H1 (cell line): ENCODE results near the gene C15orf39. TPM values are rescaled to one million over a fixed set of nuclear protein-coding genes. Genes with fewer than 3 reads are reported as not detected.

Experiments used
- CTCF ChIA-PET: fragments of 300-600 bp; sonication (Branson Sonifier 250); formaldehyde crosslinking; loops from one replicate; lab custom pipeline; 2021; ENCODE audit not compliant: partially characterized antibody; lab: Charles Lee
- POLR2A ChIA-PET: fragments of 300-600 bp; sonication (Branson Sonifier 250); formaldehyde crosslinking; loops from one replicate; lab custom pipeline; 2021; ENCODE audit warnings: inconsistent platforms; ENCODE audit not compliant: partially characterized antibody; lab: Charles Lee
- DNase-seq, 2 experiments: peaks; one replicate each; pipeline versions ENCODE4 v3.0.0 to v3.0.0-alpha.2; 2010 to 2022; ENCODE audit warnings: low spot score in 2 of 2, low read depth in 1 of 2, mixed read lengths in 1 of 2
- FAIRE-seq: peaks from 2 replicates; lab custom pipeline; 2011; peaks lifted over from hg19 to GRCh38; lab: Jason Lieb, UNC
- H2AFZ ChIP-seq: 2 replicates; pipeline ENCODE4 v1.8.1; 2012; ENCODE audit warnings: low read length, inconsistent platforms
- H2AK5ac ChIP-seq: 2 replicates; pipeline ENCODE4 v1.6.1; 2013; ENCODE audit warnings: low read depth, low read length
- H2BK120ac ChIP-seq: replicated peaks from 2 replicates; pipeline ENCODE3; 2013; ENCODE audit warnings: low read depth, low read length, inconsistent platforms
- H2BK12ac ChIP-seq: 2 replicates; pipeline ENCODE4 v1.6.1; 2013; ENCODE audit warnings: low read depth, low read length
- H2BK15ac ChIP-seq: 2 replicates; pipeline ENCODE4 v1.6.1; 2013; ENCODE audit warnings: low read length
- H2BK20ac ChIP-seq: 2 replicates; pipeline ENCODE4 v1.6.1; 2013; ENCODE audit warnings: low read length
- H2BK5ac ChIP-seq: 2 replicates; pipeline ENCODE4 v1.6.1; 2013; ENCODE audit warnings: low read depth, low read length
- H3K14ac ChIP-seq: 2 replicates; pipeline ENCODE4 v1.6.1; 2013; ENCODE audit warnings: inconsistent platforms; ENCODE audit not compliant: insufficient read length
- H3K18ac ChIP-seq: 2 replicates; pipeline ENCODE4 v1.6.1; 2013; ENCODE audit warnings: low read length; ENCODE audit errors: extremely low read depth
- H3K23ac ChIP-seq: 2 replicates; pipeline ENCODE4 v1.6.1; 2013; ENCODE audit warnings: inconsistent platforms; ENCODE audit not compliant: insufficient read length
- H3K23me2 ChIP-seq: 2 replicates; pipeline ENCODE4 v1.6.1; 2013; ENCODE audit warnings: low read depth, low read length
- H3K27ac ChIP-seq: 2 replicates; pipeline ENCODE4 v1.6.1; 2011; ENCODE audit warnings: low read depth, low read length, inconsistent platforms
- H3K27me3 ChIP-seq, 4 experiments: replicated peaks in 1 of 4; 1 replicate in 1 of 4; 2 replicates in 3 of 4; pipeline versions ENCODE4 v1.6.1 to v1.8.1; 2011 to 2013; ENCODE audit warnings: low read length in 3 of 4, mild to moderate bottlenecking in 3 of 4, inconsistent platforms in 2 of 4, mixed read lengths in 2 of 4, moderate library complexity in 1 of 4; ENCODE audit not compliant: control insufficient read depth in 3 of 4, insufficient read depth in 3 of 4; ENCODE audit errors: extremely low read depth in 1 of 4
- H3K36me3 ChIP-seq, 4 experiments: 2 replicates each; pipeline versions ENCODE4 v1.6.1 to v1.8.1; 2011 to 2013; ENCODE audit warnings: mild to moderate bottlenecking in 4 of 4, low read length in 3 of 4, moderate library complexity in 2 of 4, control low read depth in 1 of 4, inconsistent platforms in 1 of 4; ENCODE audit not compliant: insufficient read depth in 4 of 4, control insufficient read depth in 2 of 4
- H3K4ac ChIP-seq: replicated peaks from 2 replicates; pipeline ENCODE3; 2013; ENCODE audit warnings: low read length, low read depth, mixed read lengths, inconsistent platforms; ENCODE audit not compliant: insufficient read length
- H3K4me1 ChIP-seq, 4 experiments: replicated peaks in 1 of 4; 1 replicate in 1 of 4; 2 replicates in 3 of 4; pipeline versions ENCODE4 v1.6.1 to v1.8.1; 2011 to 2013; ENCODE audit warnings: low read length in 3 of 4, inconsistent platforms in 2 of 4, mixed read lengths in 1 of 4; ENCODE audit not compliant: insufficient read depth in 4 of 4, control insufficient read depth in 3 of 4
- H3K4me2 ChIP-seq, 2 experiments: 2 replicates each; pipeline versions ENCODE4 v1.6.1 to v1.8.1; 2011 to 2013; ENCODE audit warnings: low read depth in 2 of 2, low read length in 2 of 2, control low read depth in 1 of 2, inconsistent platforms in 1 of 2, mild to moderate bottlenecking in 1 of 2; ENCODE audit not compliant: insufficient read depth in 1 of 2
- H3K4me3 ChIP-seq, 4 experiments: fragments of 200-600, 300-600 bp in 1 of 4; sonication (generic), shearing (Covaris generic), sonication (Bioruptor Twin) in 1 of 4; 2 replicates each; pipeline versions ENCODE4 v1.5.1 to v1.8.1; 2011 to 2016; ENCODE audit warnings: low read length in 4 of 4, low read depth in 3 of 4, control low read depth in 2 of 4, inconsistent platforms in 2 of 4, mild to moderate bottlenecking in 2 of 4, mixed read lengths in 1 of 4, moderate library complexity in 1 of 4; ENCODE audit not compliant: insufficient read depth in 2 of 4; ENCODE audit errors: extremely low read depth in 1 of 4
- H3K56ac ChIP-seq: replicated peaks from 2 replicates; pipeline ENCODE3; 2013; ENCODE audit warnings: low read depth, mild to moderate bottlenecking, mixed read lengths, low read length, inconsistent platforms; ENCODE audit not compliant: insufficient read length
- H3K79me1 ChIP-seq: 2 replicates; pipeline ENCODE4 v1.6.1; 2013; ENCODE audit warnings: low read depth, low read length, control low read depth
- H3K79me2 ChIP-seq, 2 experiments: 2 replicates each; pipeline versions ENCODE4 v1.6.1 to v1.8.1; 2012 to 2013; ENCODE audit warnings: low read length in 2 of 2, mild to moderate bottlenecking in 2 of 2, inconsistent platforms in 1 of 2; ENCODE audit not compliant: insufficient read depth in 2 of 2, control insufficient read depth in 1 of 2
- H3K9ac ChIP-seq, 4 experiments: replicated peaks in 1 of 4; 1 replicate in 1 of 4; 2 replicates in 3 of 4; pipeline versions ENCODE4 v1.6.1 to v1.8.1; 2011 to 2013; ENCODE audit warnings: low read depth in 3 of 4, low read length in 3 of 4, control low read depth in 2 of 4, mild to moderate bottlenecking in 2 of 4, moderate library complexity in 2 of 4, inconsistent platforms in 1 of 4; ENCODE audit errors: extremely low read depth in 1 of 4
- H3K9me3 ChIP-seq, 2 experiments: 2 replicates each; pipeline versions ENCODE4 v1.6.1 to v1.8.1; 2012 to 2013; ENCODE audit warnings: mild to moderate bottlenecking in 2 of 2, moderate library complexity in 2 of 2, control low read depth in 1 of 2, inconsistent platforms in 1 of 2, low read depth in 1 of 2, low read length in 1 of 2, mixed read lengths in 1 of 2; ENCODE audit not compliant: insufficient read depth in 2 of 2
- H4K20me1 ChIP-seq, 2 experiments: replicated peaks in 1 of 2; 2 replicates each; pipeline versions ENCODE3 to v1.8.1; 2011 to 2013; ENCODE audit warnings: inconsistent platforms in 2 of 2, low read length in 2 of 2, mild to moderate bottlenecking in 1 of 2; ENCODE audit not compliant: insufficient read depth in 2 of 2, control insufficient read depth in 1 of 2
- H4K5ac ChIP-seq: 2 replicates; pipeline ENCODE4 v1.6.1; 2013; ENCODE audit warnings: low read length, low read depth, mixed read lengths, inconsistent platforms; ENCODE audit not compliant: insufficient read length
- H4K8ac ChIP-seq: 2 replicates; pipeline ENCODE4 v1.8.0; 2013; ENCODE audit warnings: mild to moderate bottlenecking, moderate library complexity, low read length, inconsistent platforms; ENCODE audit not compliant: insufficient read depth; ENCODE audit errors: extremely low read depth
- H4K91ac ChIP-seq: replicated peaks from 2 replicates; pipeline ENCODE3; 2013; ENCODE audit warnings: low read length, mixed read lengths, inconsistent platforms; ENCODE audit not compliant: insufficient read length
- ASH2L ChIP-seq: fragments of 200-600, 300-600 bp; sonication (generic); IDR thresholded peaks from one replicate; pipeline ENCODE4 v1.7.1; 2017; ENCODE audit warnings: low read length
- ATF3 ChIP-seq: IDR thresholded peaks from 2 replicates; pipeline ENCODE4 v1.6.1; 2011; ENCODE audit warnings: low read depth, mild to moderate bottlenecking, low read length; ENCODE audit not compliant: insufficient read depth
- E2F6 ChIP-seq: IDR thresholded peaks from 2 replicates; pipeline ENCODE4 v1.6.1; 2012; ENCODE audit warnings: inconsistent platforms
- EP300 ChIP-seq, 2 experiments: IDR thresholded peaks; 1 replicate in 1 of 2; 2 replicates in 1 of 2; pipeline ENCODE4 v1.6.1; 2011 to 2012; ENCODE audit warnings: low read depth in 2 of 2, low read length in 2 of 2, mild to moderate bottlenecking in 2 of 2, borderline replicate concordance in 1 of 2, inconsistent platforms in 1 of 2, moderate library complexity in 1 of 2
- HDAC2 ChIP-seq, 2 experiments: fragments of 300-600 bp in 1 of 2; sonication (generic) in 1 of 2; IDR thresholded peaks; 2 replicates each; pipeline ENCODE4 v1.6.1; 2011 to 2012; ENCODE audit warnings: low read depth in 2 of 2, low read length in 2 of 2, mild to moderate bottlenecking in 2 of 2, moderate library complexity in 2 of 2, borderline replicate concordance in 1 of 2, inconsistent platforms in 1 of 2
- KDM1A ChIP-seq: fragments of 200-600, 300-600 bp; sonication (generic); IDR thresholded peaks from 2 replicates; pipeline ENCODE4 v1.7.1; 2016; ENCODE audit warnings: mild to moderate bottlenecking, low read length, borderline replicate concordance
- SP2 ChIP-seq: IDR thresholded peaks from 2 replicates; pipeline ENCODE4 v1.6.1; 2012; ENCODE audit warnings: mild to moderate bottlenecking, low read length, inconsistent platforms
- TCF12 ChIP-seq: IDR thresholded peaks from 2 replicates; pipeline ENCODE4 v1.6.1; 2011; ENCODE audit warnings: low read depth, mild to moderate bottlenecking, low read length
- YY1 ChIP-seq: IDR thresholded peaks from 2 replicates; pipeline ENCODE4 v1.6.1; 2011; ENCODE audit warnings: low read depth, mild to moderate bottlenecking, low read length
- WGBS, 2 experiments: shearing (Covaris generic) in 1 of 2; methylation state at CpG; one replicate each; pipeline versions ENCODE4 v1.1.6 to v1.1.7; 2013 to 2015; ENCODE audit warnings: low lambda C conversion rate in 2 of 2, mixed read lengths in 2 of 2, inconsistent platforms in 1 of 2, low coverage in 1 of 2, missing lambda C conversion rate in 1 of 2; ENCODE audit not compliant: insufficient replicate concordance in 2 of 2, insufficient coverage in 1 of 2, insufficient read length in 1 of 2; ENCODE audit errors: extremely low coverage in 1 of 2, missing lambda C conversion rate in 1 of 2; 5-methylcytosine and 5-hydroxymethylcytosine counted together
- polyA plus RNA-seq, 7 experiments: library from polyadenylated mRNA; depleted of rRNA in 3 of 7; stranded (reverse) in 5 of 7; unstranded in 2 of 7; fragments of >200 nt in 5 of 7; fragments of 200-250 nt in 2 of 7; gene quantifications; 1 replicate in 5 of 7; 2 replicates in 1 of 7; 4 replicates in 1 of 7; pipeline versions ENCODE4 v1.2.1 to v1.2.3, GENCODE V29; 2011 to 2013; ENCODE audit warnings: missing spikeins in 2 of 7, mixed read lengths in 2 of 7
- total RNA-seq: library from RNA; stranded (reverse); fragmentation: NEBNext Ultra II Directional; extraction: Animal tissue kit (Norgen Biotek cat#: 25700); gene quantifications from 2 replicates; pipeline ENCODE4 v1.2.1, GENCODE V29; 2021

Gene C15orf39
- total and polyA plus RNA-seq, 2 of the 8 experiments (the other 6 are each of a cell fraction or from before 2014, with no cell fraction given) = 13.8 to 38.5 TPM

- no peak overlapping the region for H4K5ac ChIP-seq
- H3K79me2 ChIP-seq = peaks cover 0 to 4% of the 10 kb centered on the region in 2 experiments; a peak in 2 of 4 replicates
- no peak overlapping the region for H3K4me2 ChIP-seq
- peaks cover 14 to 18% of the 10 kb centered on the region in 2 experiments for H4K20me1 ChIP-seq
- H3K14ac ChIP-seq = no peak overlapping the region
- H3K4me3 ChIP-seq = no peak overlapping the region
- no peak overlapping the region for H4K8ac ChIP-seq
- no peak overlapping the region for H2BK12ac ChIP-seq
- no peak overlapping the region for H2BK120ac ChIP-seq
- H3K27me3 ChIP-seq = peaks cover 0 to 3% (median 0%) of the 10 kb centered on the region in 4 experiments; a peak in 1 of 7 replicates
- H3K23me2 ChIP-seq = no peaks in the 10 kb centered on the region
- no peak overlapping the region for H2BK15ac ChIP-seq
- H3K4ac ChIP-seq = no peak overlapping the region
- no peak overlapping the region for H3K18ac ChIP-seq
- no peak overlapping the region for H2BK5ac ChIP-seq
- H3K56ac ChIP-seq = no peak overlapping the region
- FAIRE-seq (no peak), DNase-seq (peak in 1 of 2 experiments; percentile 58)
- H3K36me3 ChIP-seq = peaks cover 9 to 21% (median 10%) of the 10 kb centered on the region in 4 experiments; a peak in 7 of 8 replicates
- H3K9me3 ChIP-seq = no peaks in the 10 kb centered on the region
- no peak overlapping the region for H4K91ac ChIP-seq
- no peak overlapping the region for H2AFZ ChIP-seq
- POLR2A ChIA-PET = interaction anchor here (0.6 to 2.8 kb wide), 8 partner anchors 10 to 404 kb away, joined by 3 to 10 read pairs (median 3); partner anchors contain the start of genes C15orf39 and PPCDC
- no peak overlapping the region for H2AK5ac ChIP-seq
- 91% methylated on average over 4 of the region's 5 CpGs; no CpG with 5 or more reads in 1 of the 2 experiments for WGBS, 2 experiments
- H3K23ac ChIP-seq = no peak overlapping the region
- CTCF ChIA-PET = interaction anchor here (0.6 to 5.6 kb wide), 17 partner anchors 9 to 446 kb away, joined by 3 to 24 read pairs (median 3); partner anchors contain the start of gene C15orf39
- 0 out of 7 replicates have a peak overlapping the region, but pooled peaks of 1 of the 4 experiments have one; percentile 13 for H3K9ac ChIP-seq
- no peak overlapping the region for H2BK20ac ChIP-seq
- no peaks in the 10 kb centered on the region; the same call in 1 of the 2 replicates for H3K79me1 ChIP-seq
- H3K4me1 ChIP-seq = peaks cover 0 to 17% (median 3%) of the 10 kb centered on the region in 4 experiments; a peak in 4 of 7 replicates
- H3K27ac ChIP-seq = no peak overlapping the region
- TF ChIP-seq SP2 = no peak
- TF ChIP-seq KDM1A = no peak
- TF ChIP-seq ASH2L = no peak
- TF ChIP-seq ATF3 = no peak
- no peak for TF ChIP-seq E2F6
- no peak for TF ChIP-seq HDAC2 (IDR thresholded peaks at IDR 0.05; ENCODE audit: borderline replicate concordance in 1 of 2, low read depth in 2 of 2, low read length in 2 of 2)
- no peak for TF ChIP-seq YY1
- no peak for TF ChIP-seq TCF12
- TF ChIP-seq EP300 (IDR thresholded peaks at IDR 0.05; ENCODE audit: borderline replicate concordance in 1 of 2, low read depth in 2 of 2, low read length in 2 of 2) = no peak
Measured at GRCh38 chr15:75215107-75216004, 13.7 kb downstream of the C15orf39 start.
